ENCODE results near the gene TRIM24. TPM values are rescaled to one million over a fixed set of nuclear protein-coding genes. Genes with fewer than 3 reads are reported as not detected.
A peak's percentile ranks its signal among the peaks of the same experiment; 100 is the strongest.

TRIM24 gene
- total and polyA plus RNA-seq, 2 of the 13 experiments (the other 11 are each of a cell fraction or from before 2014, with no cell fraction given), result 100 to 106 TPM

DNA sequence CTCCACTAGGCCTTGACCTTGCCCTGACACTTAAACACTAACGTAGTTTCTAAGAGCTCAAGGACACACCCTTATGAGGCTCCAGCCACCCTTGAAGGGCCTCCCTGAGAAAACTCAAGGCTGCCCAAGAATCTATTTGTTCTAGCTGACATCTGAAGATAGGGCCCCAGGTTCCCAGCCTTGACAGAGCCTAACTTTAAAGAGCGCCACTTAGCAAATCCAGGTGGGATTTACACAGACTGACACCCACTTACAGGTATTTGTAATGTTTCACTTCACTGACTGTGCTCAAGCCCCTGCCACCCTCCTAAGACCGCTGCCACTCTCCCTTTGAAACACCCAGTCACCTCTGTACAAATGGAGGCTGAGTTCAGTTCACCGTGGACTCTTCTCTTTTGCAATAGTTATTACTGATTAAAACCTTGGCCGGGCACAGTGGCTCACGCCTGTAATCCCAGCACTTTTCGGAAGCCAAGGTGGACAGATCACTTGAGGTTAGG lies 150.7 kb downstream of the TRIM24 start (continued):
- no peak for TF ChIP-seq ZNF280D (CRISPR knock-in tag; IDR thresholded peaks at IDR 0.05)
- no peak for TF ChIP-seq ZNF343 (CRISPR knock-in tag; IDR thresholded peaks at IDR 0.05)
- TF ChIP-seq SALL1 (CRISPR knock-in tag; IDR thresholded peaks at IDR 0.05), result peak; percentile 56
- no peak for TF ChIP-seq SOX13 (IDR thresholded peaks at IDR 0.05)
- no peak for TF ChIP-seq SOX13 (CRISPR knock-in tag; conservative IDR thresholded peaks at IDR 0.05 in 1 of 2, IDR thresholded peaks at IDR 0.05 in 1 of 2)
- TF ChIP-seq ZNF605 (CRISPR knock-in tag; IDR thresholded peaks at IDR 0.05), result no peak
- TF ChIP-seq SIX1 (CRISPR knock-in tag; IDR thresholded peaks at IDR 0.05; ENCODE audit: borderline replicate concordance), result no peak
- no peak for TF ChIP-seq ZNF562 (CRISPR knock-in tag; IDR thresholded peaks at IDR 0.05; ENCODE audit: borderline replicate concordance)
- TF ChIP-seq ZSCAN21 (CRISPR knock-in tag; IDR thresholded peaks at IDR 0.05; ENCODE audit: borderline replicate concordance), result no peak
- peak; percentile 49; the same call in 1 of the 2 replicates for TF ChIP-seq GATAD2A (CRISPR knock-in tag; IDR thresholded peaks at IDR 0.05)
- TF ChIP-seq, protein P1, sequence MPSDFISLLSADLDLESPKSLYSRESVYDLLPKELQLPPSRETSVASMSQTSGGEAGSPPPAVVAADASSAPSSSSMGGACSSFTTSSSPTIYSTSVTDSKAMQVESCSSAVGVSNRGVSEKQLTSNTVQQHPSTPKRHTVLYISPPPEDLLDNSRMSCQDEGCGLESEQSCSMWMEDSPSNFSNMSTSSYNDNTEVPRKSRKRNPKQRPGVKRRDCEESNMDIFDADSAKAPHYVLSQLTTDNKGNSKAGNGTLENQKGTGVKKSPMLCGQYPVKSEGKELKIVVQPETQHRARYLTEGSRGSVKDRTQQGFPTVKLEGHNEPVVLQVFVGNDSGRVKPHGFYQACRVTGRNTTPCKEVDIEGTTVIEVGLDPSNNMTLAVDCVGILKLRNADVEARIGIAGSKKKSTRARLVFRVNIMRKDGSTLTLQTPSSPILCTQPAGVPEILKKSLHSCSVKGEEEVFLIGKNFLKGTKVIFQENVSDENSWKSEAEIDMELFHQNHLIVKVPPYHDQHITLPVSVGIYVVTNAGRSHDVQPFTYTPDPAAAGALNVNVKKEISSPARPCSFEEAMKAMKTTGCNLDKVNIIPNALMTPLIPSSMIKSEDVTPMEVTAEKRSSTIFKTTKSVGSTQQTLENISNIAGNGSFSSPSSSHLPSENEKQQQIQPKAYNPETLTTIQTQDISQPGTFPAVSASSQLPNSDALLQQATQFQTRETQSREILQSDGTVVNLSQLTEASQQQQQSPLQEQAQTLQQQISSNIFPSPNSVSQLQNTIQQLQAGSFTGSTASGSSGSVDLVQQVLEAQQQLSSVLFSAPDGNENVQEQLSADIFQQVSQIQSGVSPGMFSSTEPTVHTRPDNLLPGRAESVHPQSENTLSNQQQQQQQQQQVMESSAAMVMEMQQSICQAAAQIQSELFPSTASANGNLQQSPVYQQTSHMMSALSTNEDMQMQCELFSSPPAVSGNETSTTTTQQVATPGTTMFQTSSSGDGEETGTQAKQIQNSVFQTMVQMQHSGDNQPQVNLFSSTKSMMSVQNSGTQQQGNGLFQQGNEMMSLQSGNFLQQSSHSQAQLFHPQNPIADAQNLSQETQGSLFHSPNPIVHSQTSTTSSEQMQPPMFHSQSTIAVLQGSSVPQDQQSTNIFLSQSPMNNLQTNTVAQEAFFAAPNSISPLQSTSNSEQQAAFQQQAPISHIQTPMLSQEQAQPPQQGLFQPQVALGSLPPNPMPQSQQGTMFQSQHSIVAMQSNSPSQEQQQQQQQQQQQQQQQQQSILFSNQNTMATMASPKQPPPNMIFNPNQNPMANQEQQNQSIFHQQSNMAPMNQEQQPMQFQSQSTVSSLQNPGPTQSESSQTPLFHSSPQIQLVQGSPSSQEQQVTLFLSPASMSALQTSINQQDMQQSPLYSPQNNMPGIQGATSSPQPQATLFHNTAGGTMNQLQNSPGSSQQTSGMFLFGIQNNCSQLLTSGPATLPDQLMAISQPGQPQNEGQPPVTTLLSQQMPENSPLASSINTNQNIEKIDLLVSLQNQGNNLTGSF (CRISPR knock-in tag; IDR thresholded peaks at IDR 0.05), result no peak
- no peak for TF ChIP-seq ZNF296 (CRISPR knock-in tag; conservative IDR thresholded peaks at IDR 0.05)
- no peak for TF ChIP-seq ARHGAP35 (CRISPR knock-in tag; IDR thresholded peaks at IDR 0.05; ENCODE audit: borderline replicate concordance)
- no peak for TF ChIP-seq SIN3B (IDR thresholded peaks at IDR 0.05; ENCODE audit: low read length)
- no peak for TF ChIP-seq ZFAT (CRISPR knock-in tag; conservative IDR thresholded peaks at IDR 0.05)
- TF ChIP-seq GABPB1 (CRISPR knock-in tag; IDR thresholded peaks at IDR 0.05), result no peak
- no peak for TF ChIP-seq SNAI1 (CRISPR knock-in tag; IDR thresholded peaks at IDR 0.05; ENCODE audit: borderline replicate concordance)
- TF ChIP-seq ZFP36L1 (CRISPR knock-in tag; IDR thresholded peaks at IDR 0.05), result no peak
- no peak for TF ChIP-seq ZNF792 (CRISPR knock-in tag; IDR thresholded peaks at IDR 0.05)
- no peak for TF ChIP-seq MEIS1 (CRISPR knock-in tag; IDR thresholded peaks at IDR 0.05; ENCODE audit: borderline replicate concordance)
- TF ChIP-seq ZBTB38 (CRISPR knock-in tag; IDR thresholded peaks at IDR 0.05), result no peak
- TF ChIP-seq EEA1 (CRISPR knock-in tag; IDR thresholded peaks at IDR 0.05; ENCODE audit: borderline replicate concordance), result no peak
- TF ChIP-seq KDM6A (CRISPR knock-in tag; IDR thresholded peaks at IDR 0.05; ENCODE audit: low read depth), result no peak
